SH-SY5Y (cell line): ENCODE measurements around the gene SPRED3.

Experiments used
- GATA2 ChIP-seq: IDR thresholded peaks from 2 replicates; pipeline ENCODE4 v1.6.1; 2011; ENCODE audit warnings: mild to moderate bottlenecking, low read depth, low read length
- GATA3 ChIP-seq: IDR thresholded peaks from 2 replicates; pipeline ENCODE4 v1.6.1; 2011; ENCODE audit warnings: low read depth, mild to moderate bottlenecking, low read length, moderate library complexity

SPRED3 gene

DNA sequence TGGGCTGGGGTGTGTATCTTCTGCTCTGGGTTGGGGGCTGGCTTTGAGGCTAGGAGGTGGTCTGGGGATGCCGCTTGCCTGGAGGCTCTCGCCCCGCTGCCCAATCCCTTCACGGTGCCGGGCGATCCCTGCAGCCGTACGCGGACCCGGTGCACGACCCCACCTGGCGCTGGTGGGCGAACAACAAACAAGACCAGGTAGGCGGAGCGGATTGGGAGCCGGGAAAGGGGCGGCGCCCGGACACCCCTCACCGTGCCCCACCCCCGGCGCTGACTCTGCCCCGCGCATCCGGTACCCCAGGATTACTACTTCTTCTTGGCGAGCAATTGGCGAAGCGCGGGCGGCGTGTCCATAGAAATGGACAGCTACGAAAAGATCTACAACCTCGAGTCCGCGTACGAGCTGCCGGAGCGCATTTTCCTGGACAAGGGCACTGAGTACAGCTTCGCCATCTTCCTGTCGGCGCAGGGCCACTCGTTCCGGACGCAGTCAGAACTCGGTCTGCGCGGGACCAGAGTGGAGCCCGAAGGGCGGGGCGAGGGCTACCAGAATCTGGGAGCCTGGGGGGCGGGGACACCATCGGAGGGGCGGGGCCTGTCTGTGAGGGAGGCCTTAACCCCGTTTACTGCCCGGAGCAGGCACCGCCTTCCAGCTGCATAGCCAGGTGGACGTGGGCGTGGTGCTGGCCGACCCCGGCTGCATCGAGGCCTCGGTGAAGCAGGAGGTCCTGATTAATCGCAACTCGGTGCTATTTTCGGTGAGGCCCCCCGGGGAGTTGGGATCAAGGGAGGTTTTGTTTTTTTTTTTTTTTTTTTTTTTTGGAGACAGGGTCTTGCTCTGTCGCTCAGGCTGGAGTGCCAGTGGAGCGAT lies 26.2 kb upstream of the SPRED3 start:
- no peak for TF ChIP-seq GATA3
- TF ChIP-seq GATA2: no peak

DNA sequence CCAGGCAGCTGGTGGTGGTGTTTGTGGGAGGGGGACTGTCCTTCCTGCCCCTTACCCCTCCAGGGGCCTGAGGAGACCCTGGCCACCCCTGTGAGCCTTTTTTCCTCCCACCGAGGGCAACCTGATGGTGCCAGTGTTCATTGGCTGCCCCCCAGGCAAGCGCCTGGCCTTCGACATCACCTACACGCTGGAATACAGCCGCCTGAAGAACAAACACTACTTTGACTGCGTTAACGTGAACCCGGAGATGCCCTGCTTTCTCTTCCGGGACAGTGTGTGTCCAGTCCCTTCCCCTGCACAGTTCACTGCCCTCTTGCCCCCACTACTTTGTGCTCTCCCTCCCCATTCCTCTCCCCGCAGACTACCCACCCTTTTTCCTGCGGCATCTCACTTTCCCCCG lies 21.5 kb upstream of the SPRED3 start:
- TF ChIP-seq GATA2 (no peak), GATA3 (no peak)

DNA sequence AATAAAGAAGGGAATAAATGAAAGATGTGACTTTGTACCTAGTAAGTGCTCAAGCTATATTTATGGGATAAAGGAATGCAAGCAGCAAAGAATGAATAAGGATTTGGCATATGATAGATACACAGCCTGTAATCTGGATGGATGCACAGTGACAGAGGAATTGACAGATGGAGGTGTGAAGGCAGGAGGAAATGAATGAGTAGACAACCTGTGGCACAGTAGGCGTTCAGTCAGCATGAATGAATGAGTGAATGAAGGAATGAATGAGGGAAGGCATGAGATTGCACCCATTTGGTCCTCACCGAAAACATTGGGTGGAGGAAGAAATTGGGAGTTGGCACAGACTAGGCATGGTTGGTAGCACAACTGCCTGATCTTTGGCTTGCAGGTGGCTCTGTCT lies 18.9 kb upstream of the SPRED3 start:
- TF ChIP-seq GATA2 (no peak), GATA3 (no peak)

DNA sequence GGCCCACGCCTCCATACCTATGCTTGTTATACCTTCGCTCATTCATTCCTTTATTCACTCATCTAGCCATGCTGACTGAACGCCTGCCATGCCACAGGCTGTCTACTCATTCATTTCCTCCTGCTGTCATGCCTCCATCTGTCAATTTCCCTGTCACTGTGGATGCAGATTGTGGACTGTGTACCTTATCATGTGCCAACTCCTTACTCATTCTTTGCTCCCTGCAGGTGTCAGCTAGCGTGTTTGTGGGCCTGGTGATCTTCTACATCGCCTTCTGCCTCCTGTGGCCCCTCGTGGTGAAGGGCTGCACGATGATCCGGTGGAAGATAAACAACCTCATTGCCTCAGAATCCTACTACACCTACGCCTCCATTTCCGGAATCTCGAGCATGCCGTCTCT lies 18.2 kb upstream of the SPRED3 start:
- no peak for TF ChIP-seq GATA3
- TF ChIP-seq GATA2: no peak

DNA sequence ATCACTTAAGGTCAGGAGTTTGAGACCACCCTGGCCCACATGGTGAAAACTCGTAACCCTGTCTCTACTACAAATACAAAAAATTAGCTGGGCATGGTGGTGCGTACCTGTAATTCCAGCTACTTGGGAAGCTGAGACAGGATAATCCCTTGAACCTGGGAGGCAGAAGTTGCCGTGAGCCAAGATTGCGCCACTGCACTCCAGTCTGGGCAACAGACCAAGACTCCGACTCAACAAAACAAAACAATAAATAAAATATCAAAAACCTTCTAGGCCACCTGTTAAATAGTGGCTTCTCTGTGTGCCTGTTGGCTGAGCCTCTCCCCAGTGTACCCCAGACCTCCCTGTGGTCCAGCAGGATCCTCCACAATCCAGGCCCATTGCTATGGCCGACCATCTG lies 17.4 kb upstream of the SPRED3 start:
- TF ChIP-seq GATA3: no peak

DNA sequence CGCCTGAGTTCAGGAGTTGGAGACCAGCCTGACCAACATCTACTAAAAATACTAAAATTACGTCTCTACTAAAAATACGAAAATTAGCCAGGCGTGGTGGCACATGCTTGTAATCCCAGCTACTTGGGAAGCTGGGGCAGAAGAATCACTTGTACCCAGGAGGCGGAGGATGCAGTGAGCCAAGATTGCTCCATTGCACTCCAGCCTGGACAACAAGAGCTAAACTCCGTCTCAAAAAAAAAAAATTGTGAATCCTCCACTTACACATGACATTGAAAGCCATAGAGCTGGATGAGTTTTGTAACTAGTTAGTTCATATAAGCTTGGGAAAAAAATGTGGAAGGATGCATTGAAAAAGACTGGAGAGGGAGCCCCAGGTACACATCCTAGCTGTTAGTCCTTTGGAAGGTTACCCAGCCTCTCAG lies 14.6 kb upstream of the SPRED3 start:
- TF ChIP-seq GATA3: no peak
- TF ChIP-seq GATA2: no peak

DNA sequence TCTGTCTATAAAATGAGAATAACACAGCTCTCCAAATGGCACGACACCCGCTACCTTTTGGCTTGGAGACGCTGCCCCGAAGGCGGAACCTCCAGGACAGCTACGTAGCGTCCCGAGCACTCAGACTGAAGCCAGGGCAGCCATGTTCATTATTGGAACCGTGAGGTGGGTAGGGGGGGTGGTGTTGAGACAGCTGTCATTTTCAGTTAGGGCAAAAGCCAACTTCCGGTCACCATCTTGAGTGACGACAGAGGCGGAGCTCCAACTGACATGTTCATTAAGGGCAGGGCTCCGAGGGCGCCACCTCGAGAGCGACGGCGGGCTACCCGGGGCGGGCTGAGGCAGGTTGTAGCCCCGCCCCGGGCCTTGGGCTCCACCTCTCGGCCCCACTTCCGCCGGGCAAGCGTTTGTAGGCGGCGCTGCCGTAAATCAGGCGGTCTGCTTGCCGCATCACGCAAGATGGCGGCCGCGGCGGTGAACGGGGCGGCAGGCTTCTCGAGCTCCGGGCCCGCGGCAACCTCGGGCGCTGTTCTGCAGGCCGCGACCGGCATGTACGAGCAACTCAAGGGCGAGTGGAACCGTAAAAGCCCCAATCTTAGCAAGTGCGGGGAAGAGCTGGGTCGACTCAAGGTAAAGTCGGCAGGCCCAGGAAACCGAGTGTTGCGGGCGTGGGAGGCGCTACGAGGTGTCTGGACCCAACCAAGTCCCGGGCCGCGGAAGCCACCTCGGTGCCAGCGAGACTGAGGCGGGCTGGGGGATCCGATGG lies 14.0 kb upstream of the SPRED3 start, which contains the start of gene PSMD8:
Gene PSMD8 (plus strand): TSS at position 240 of the 766 bp plus-strand sequence. CDS start 31 bp downstream, at position 271.
- no peak for TF ChIP-seq GATA3
- TF ChIP-seq GATA2: no peak

DNA sequence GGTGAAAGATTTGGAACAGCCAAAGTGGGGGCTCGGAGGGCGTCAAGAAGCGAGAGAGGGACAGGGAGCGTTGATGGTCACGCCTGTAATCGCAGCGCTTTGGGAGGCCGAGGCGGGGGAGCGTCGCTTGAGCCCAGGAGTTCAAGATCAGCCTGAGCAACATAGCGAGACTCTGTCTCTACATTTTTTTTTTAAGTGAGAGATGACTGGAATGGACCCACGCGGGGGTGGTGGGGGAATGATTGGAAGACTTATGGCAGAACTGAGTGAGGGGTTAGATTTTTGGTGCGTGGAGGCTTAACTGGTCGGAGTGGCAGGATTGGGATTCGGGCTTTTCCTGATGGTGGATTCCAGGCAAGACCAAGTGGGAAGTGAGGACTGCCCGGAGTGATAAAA lies 13.4 kb upstream of the SPRED3 start:
- TF ChIP-seq GATA2: no peak

DNA sequence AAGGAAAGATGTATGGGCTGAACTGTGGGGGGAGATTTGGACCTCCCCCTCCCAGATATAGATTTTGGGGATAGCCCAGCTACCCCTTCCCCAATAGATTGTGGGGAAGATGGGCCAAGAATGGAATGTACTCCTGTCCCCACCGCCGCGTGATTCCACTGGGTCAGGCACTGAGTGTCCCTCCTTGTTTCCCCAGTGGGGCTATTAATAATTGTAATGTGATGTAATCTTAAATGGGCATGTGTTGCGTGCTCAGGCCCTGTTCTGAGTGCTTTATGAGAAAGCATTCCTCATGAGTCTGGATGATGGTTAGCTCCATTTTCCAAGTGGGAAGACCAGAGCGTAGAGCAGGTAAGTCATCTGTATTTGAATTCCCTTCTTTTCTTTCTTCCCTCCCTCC lies 12.7 kb upstream of the SPRED3 start:
- TF ChIP-seq GATA2: no peak
- no peak for TF ChIP-seq GATA3

DNA sequence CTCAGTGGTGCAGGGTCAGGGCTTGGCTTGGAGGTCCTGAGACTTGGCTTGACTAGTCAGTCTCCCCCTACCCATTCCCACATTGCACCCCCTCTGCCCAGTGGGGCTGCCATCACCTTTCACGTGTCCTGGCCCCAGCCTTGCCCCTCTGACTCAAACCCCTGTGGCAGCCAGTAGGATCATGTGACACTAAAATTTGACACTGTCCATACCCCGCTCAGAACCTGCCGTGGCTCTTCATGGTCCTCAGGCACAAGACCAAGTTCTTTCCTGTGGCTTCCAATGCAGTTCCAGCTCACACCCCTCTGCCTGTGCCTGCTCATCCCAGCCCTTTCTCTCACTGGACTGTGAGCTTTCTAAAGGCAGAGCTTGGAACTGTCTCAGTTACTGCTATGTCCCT lies 11.9 kb upstream of the SPRED3 start:
- TF ChIP-seq GATA2 (no peak), GATA3 (no peak)

DNA sequence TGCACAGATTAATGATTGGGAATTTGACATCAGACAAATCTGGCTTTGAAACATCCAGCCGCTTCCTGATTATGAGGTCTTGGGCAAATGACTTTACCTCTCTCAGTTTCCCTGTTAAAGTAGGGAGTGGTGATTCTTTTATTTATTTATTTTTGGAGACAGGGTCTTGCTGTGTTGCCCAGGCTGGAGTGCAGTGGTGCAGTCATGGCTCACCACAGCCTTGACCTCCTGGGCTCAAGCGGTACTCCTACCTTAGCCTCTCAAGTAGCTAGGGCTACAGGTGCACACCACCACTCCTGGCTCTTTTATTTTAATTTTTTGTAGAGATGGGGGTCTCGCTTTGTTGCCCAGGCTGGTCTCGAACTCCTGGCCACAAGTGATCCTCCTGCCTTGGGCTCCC lies 11.4 kb upstream of the SPRED3 start:
- TF ChIP-seq GATA2: no peak
- no peak for TF ChIP-seq GATA3

DNA sequence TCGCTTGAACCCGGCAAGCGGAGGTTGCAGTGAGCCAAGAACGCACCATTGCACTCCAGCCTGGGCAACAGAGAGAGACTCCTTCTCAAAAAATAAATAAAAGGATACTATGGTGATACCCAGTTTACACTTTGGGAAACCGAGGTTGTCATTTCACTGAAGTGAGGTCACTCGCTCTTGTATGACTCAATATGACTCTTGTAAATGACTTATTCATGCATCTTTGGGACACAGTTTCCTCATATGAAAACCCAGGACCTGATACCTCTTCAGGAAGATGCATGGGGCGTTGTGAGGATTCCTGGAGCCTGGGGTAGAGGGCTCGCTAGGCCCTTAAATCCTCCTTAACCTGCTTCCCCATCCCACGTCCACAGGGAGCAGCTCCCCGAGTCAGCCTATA lies 9.6 kb upstream of the SPRED3 start:
- TF ChIP-seq GATA2: no peak
- TF ChIP-seq GATA3: no peak

DNA sequence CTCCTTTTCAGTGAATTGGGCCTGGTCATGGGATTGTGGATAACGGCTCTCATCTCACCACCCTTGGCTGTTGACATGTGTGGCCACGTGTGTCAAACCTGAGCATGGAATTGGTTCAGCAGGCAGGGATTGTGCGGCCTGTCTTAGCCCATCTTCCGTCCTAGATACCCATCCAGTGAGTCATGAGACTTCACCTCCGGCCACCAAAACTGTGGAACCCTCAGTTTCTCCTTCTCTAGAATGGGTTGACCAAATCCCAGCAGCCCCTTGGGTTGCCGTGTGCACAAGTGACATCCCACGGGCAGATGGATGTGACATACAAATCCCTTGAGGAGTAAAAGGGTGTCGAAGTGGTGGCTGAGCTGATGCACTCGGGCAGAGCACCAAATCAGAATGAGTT lies 7.4 kb upstream of the SPRED3 start:
- TF ChIP-seq GATA2 (no peak), GATA3 (no peak)

DNA sequence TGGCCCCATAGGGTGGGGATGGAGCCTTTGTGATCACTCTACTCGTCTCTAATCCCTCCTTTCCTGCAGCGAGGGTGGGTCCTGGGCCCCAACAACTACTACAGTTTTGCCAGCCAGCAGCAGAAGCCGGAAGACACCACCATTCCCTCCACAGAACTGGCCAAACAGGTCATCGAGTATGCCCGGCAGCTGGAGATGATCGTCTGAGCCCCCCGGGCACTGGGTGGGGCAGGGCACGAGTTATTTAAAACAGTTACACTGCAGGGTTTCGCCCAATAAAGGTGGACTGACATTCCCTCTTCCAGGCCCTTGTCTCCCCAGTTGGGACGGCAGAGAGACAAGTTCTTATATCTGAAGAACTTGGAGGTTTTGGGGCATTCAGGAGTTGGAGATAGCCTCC lies 5.3 kb upstream of the SPRED3 start:
- no peak for TF ChIP-seq GATA3
- no peak for TF ChIP-seq GATA2

DNA sequence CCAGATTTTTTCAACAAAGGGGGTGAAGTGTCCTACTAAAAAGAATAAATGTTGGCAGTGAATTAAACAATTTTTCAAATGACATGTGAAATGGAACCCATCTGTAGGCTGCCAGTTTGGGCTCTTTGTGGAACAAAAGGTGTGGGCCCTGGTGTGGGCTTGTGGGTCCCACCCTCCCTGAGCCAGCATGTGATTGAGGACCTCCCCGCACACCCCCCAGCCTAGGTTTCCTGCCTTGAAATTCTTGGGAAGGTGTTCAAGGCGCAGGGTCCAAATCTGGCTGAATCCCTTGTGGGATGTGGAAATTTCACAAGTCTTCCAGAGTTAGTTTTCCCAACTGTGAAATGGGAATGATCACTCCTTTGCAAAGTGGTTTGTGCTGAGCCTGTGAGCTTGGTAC lies 4.8 kb upstream of the SPRED3 start:
- no peak for TF ChIP-seq GATA3
- TF ChIP-seq GATA2: no peak
